LoVo (cell line): ENCODE results near the gene B3GAT1.

Experiments
- DNase-seq: peaks from one replicate; pipeline ENCODE4 v3.0.0-alpha.2; 2016; ENCODE audit warnings: low spot score

B3GAT1 gene

GRCh38 chr11:134333312-134333711 is 78.7 kb downstream of the B3GAT1 start:
- no peak for DNase-seq

GRCh38 chr11:134332782-134333181 is 79.3 kb downstream of the B3GAT1 start:
- DNase-seq = no peak

- peak; percentile 1 for DNase-seq
These were observed 79.8 kb downstream of the B3GAT1 start for GRCh38 chr11:134332189-134332631.

- peak; percentile 83 for DNase-seq
These were observed 80.5 kb downstream of the B3GAT1 start, which contains the start of gene GLB1L2 for GRCh38 chr11:134331354-134332188. GLB1L2 (plus strand) TSS chr11:134331988; CDS start chr11:134332062, 74 bp downstream.

- no peak for DNase-seq
These were observed 81.3 kb downstream of the B3GAT1 start for GRCh38 chr11:134330611-134331353.
